HepG2 (cell line): ENCODE measurements around the gene TEKT2. TPM values are rescaled to one million over a fixed set of nuclear protein-coding genes. Genes with fewer than 3 reads are reported as not detected.
A peak's percentile ranks its signal among the peaks of the same experiment; 100 is the strongest.

ENCODE experiments used
- ATAD3A ChIP-seq: sonication (generic); formaldehyde crosslinking; IDR thresholded peaks from 2 replicates; pipeline ENCODE4 v1.4.0; 2020; ENCODE audit warnings: missing genetic modification reagents
- CBX2 ChIP-seq, 2 experiments: fragments of 200-600 bp in 1 of 2; sonication (generic); formaldehyde crosslinking in 1 of 2; IDR thresholded peaks; 2 replicates each; pipeline versions ENCODE4 v1.7.0 to v1.8.1; 2018 to 2022; ENCODE audit warnings: low read depth in 2 of 2, low read length in 1 of 2, mild to moderate bottlenecking in 1 of 2, missing genetic modification reagents in 1 of 2
- CCAR2 ChIP-seq: fragments of 200-400 bp; formaldehyde crosslinking; optimal IDR thresholded peaks from 2 replicates; pipeline ENCODE3; 2018; ENCODE audit warnings: low read depth, mild to moderate bottlenecking, low read length, moderate library complexity
- FOXA3 ChIP-seq: IDR thresholded peaks from 2 replicates; pipeline ENCODE4 v1.6.1; 2016; ENCODE audit warnings: missing genetic modification reagents, missing compliant biosample characterization
- KAT2B ChIP-seq: fragments of 150-350 bp; IDR thresholded peaks from 2 replicates; pipeline ENCODE4 v1.6.1; 2014; ENCODE audit warnings: low read depth, low read length, borderline replicate concordance
- KDM6A ChIP-seq: IDR thresholded peaks from 2 replicates; pipeline ENCODE4 v1.6.1; 2016; ENCODE audit warnings: low read depth
- MBNL3 ChIP-seq: fragments of 250-450 bp; sonication (Bioruptor Pico); conservative IDR thresholded peaks from 2 replicates; pipeline ENCODE4 v1.8.0; 2022; ENCODE audit warnings: mild to moderate bottlenecking, inconsistent platforms
- NR2C2 ChIP-seq: sonication (generic); formaldehyde crosslinking; IDR thresholded peaks from 2 replicates; pipeline ENCODE4 v1.4.0; 2020; ENCODE audit warnings: missing genetic modification reagents, mild to moderate bottlenecking, moderate library complexity, borderline replicate concordance
- SMARCE1 ChIP-seq: fragments of 450-650 bp; IDR thresholded peaks from 2 replicates; pipeline ENCODE4 v1.6.1; 2017; ENCODE audit warnings: borderline replicate concordance
- SNAI1 ChIP-seq: sonication (generic); formaldehyde crosslinking; IDR thresholded peaks from 2 replicates; pipeline ENCODE4 v1.5.0; 2020; ENCODE audit warnings: mild to moderate bottlenecking, missing genetic modification reagents, borderline replicate concordance
- WIZ ChIP-seq: sonication (generic); formaldehyde crosslinking; IDR thresholded peaks from 2 replicates; pipeline ENCODE4 v1.5.1; 2020; ENCODE audit warnings: mild to moderate bottlenecking, missing genetic modification reagents
- ZC3H4 ChIP-seq: sonication (generic); formaldehyde crosslinking; IDR thresholded peaks from 2 replicates; pipeline ENCODE4 v1.4.0; 2020; ENCODE audit warnings: missing genetic modification reagents, borderline replicate concordance
- ZNF124 ChIP-seq: sonication (generic); formaldehyde crosslinking; IDR thresholded peaks from 2 replicates; pipeline ENCODE4 v1.4.0; 2020; ENCODE audit warnings: missing genetic modification reagents
- ZNF24 ChIP-seq: fragments of 450-650 bp; IDR thresholded peaks from 2 replicates; pipeline ENCODE4 v1.6.1; 2017; ENCODE audit warnings: antibody characterized with exemption, mild to moderate bottlenecking
- ZNF451 ChIP-seq: sonication (generic); formaldehyde crosslinking; IDR thresholded peaks from 2 replicates; pipeline ENCODE4 v1.5.0; 2020; ENCODE audit warnings: mild to moderate bottlenecking, missing genetic modification reagents
- ZNF558 ChIP-seq: sonication (generic); formaldehyde crosslinking; IDR thresholded peaks from 2 replicates; pipeline ENCODE4 v1.9.0; 2022; ENCODE audit warnings: mild to moderate bottlenecking, missing genetic modification reagents, borderline replicate concordance
- ZNF572 ChIP-seq: sonication (generic); formaldehyde crosslinking; IDR thresholded peaks from 2 replicates; pipeline ENCODE4 v1.5.1; 2020; ENCODE audit warnings: mild to moderate bottlenecking, missing genetic modification reagents
- ZNF589 ChIP-seq: sonication (generic); formaldehyde crosslinking; conservative IDR thresholded peaks from 2 replicates; pipeline ENCODE4 v1.8.0; 2022; ENCODE audit warnings: mild to moderate bottlenecking, moderate library complexity, missing genetic modification reagents
- ZNF747 ChIP-seq: sonication (generic); formaldehyde crosslinking; IDR thresholded peaks from 2 replicates; pipeline ENCODE4 v1.8.1; 2023; ENCODE audit warnings: missing genetic modification reagents, mild to moderate bottlenecking, borderline replicate concordance
- ZNF770 ChIP-seq: sonication (generic); formaldehyde crosslinking; IDR thresholded peaks from 2 replicates; pipeline ENCODE4 v1.5.0; 2020; ENCODE audit warnings: mild to moderate bottlenecking, missing genetic modification reagents
- ZNF772 ChIP-seq: sonication (generic); formaldehyde crosslinking; IDR thresholded peaks from 2 replicates; pipeline ENCODE4 v1.5.0; 2020; ENCODE audit warnings: mild to moderate bottlenecking, missing genetic modification reagents
- ZNF790 ChIP-seq: sonication (generic); formaldehyde crosslinking; IDR thresholded peaks from 2 replicates; pipeline ENCODE4 v1.8.0; 2022; ENCODE audit warnings: missing genetic modification reagents, mild to moderate bottlenecking, borderline replicate concordance
- ZNF816 ChIP-seq: sonication (generic); formaldehyde crosslinking; IDR thresholded peaks from 2 replicates; pipeline ENCODE4 v1.8.0; 2022; ENCODE audit warnings: missing genetic modification reagents, mild to moderate bottlenecking, borderline replicate concordance
- ZNF891 ChIP-seq: sonication (generic); formaldehyde crosslinking; IDR thresholded peaks from 2 replicates; pipeline ENCODE4 v1.5.0; 2020; ENCODE audit warnings: mild to moderate bottlenecking, missing genetic modification reagents
- ZSCAN21 ChIP-seq: sonication (generic); formaldehyde crosslinking; IDR thresholded peaks from 2 replicates; pipeline ENCODE4 v1.8.0; 2022; ENCODE audit warnings: mild to moderate bottlenecking, missing genetic modification reagents, moderate library complexity, borderline replicate concordance
- polyA plus RNA-seq, 8 experiments: library from polyadenylated mRNA; depleted of rRNA in 3 of 8; stranded (reverse) in 7 of 8; unstranded in 1 of 8; fragments of >200 nt; fragmentation: Illumina TruSeq in 4 of 8; extraction: Trizol in 4 of 8; gene quantifications; 2 replicates each; pipeline versions ENCODE4 v1.2.1 to v1.2.3, GENCODE V29; 2011 to 2016; ENCODE audit warnings: low read depth in 4 of 8, missing spikeins in 1 of 8, mixed read lengths in 1 of 8; ENCODE audit not compliant: insufficient read depth in 1 of 8
- total RNA-seq, 5 experiments: library from RNA; depleted of rRNA; stranded (reverse); fragments of >200 nt; fragmentation: Illumina TruSeq; extraction: Trizol; gene quantifications; 2 replicates each; pipeline ENCODE4 v1.2.3, GENCODE V29; 2016; ENCODE audit warnings: low read depth in 1 of 5
- TF ChIP-seq, protein P1 (sequence below): sonication (generic); formaldehyde crosslinking; IDR thresholded peaks from 2 replicates; pipeline ENCODE4 v1.4.0; 2020; ENCODE audit warnings: missing genetic modification reagents, borderline replicate concordance
- TF ChIP-seq, protein P2 (sequence below): sonication (generic); formaldehyde crosslinking; IDR thresholded peaks from 2 replicates; pipeline ENCODE4 v1.4.0; 2020; ENCODE audit warnings: mild to moderate bottlenecking, missing genetic modification reagents

TEKT2 gene
- total and polyA plus RNA-seq, 2 of the 13 experiments (the other 11 are each of a cell fraction or from before 2014, with no cell fraction given), result 0.31 to 0.38 TPM

GRCh38 chr1:36088577-36089392, 4.9 kb downstream of the TEKT2 start, which contains the start of gene ADPRS (continued):
- TF ChIP-seq, protein P1, sequence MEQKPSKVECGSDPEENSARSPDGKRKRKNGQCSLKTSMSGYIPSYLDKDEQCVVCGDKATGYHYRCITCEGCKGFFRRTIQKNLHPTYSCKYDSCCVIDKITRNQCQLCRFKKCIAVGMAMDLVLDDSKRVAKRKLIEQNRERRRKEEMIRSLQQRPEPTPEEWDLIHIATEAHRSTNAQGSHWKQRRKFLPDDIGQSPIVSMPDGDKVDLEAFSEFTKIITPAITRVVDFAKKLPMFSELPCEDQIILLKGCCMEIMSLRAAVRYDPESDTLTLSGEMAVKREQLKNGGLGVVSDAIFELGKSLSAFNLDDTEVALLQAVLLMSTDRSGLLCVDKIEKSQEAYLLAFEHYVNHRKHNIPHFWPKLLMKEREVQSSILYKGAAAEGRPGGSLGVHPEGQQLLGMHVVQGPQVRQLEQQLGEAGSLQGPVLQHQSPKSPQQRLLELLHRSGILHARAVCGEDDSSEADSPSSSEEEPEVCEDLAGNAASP (CRISPR knock-in tag), result peak; percentile 76; the same call in 1 of the 2 replicates
- peak; percentile 67; the same call in 1 of the 2 replicates for TF ChIP-seq ZNF451 (CRISPR knock-in tag)
- no peak for TF ChIP-seq KAT2B
- TF ChIP-seq CCAR2, result no peak
- peak; percentile 97 for TF ChIP-seq ZNF770
- peak; percentile 66; the same call in 1 of the 2 replicates for TF ChIP-seq ZNF124 (CRISPR knock-in tag)
- no peak; the same call in none of the 2 replicates for TF ChIP-seq ZNF572 (CRISPR knock-in tag)
- TF ChIP-seq CBX2 (IDR thresholded peaks at IDR 0.05; ENCODE audit: low read depth, low read length), result no peak
- TF ChIP-seq CBX2 (CRISPR knock-in tag; IDR thresholded peaks at IDR 0.05; ENCODE audit: low read depth), result no peak
- no peak; the same call in 1 of the 2 replicates for TF ChIP-seq WIZ (CRISPR knock-in tag)
- TF ChIP-seq NR2C2 (CRISPR knock-in tag), result peak; percentile 79
- 0 out of 2 replicates have a peak, but pooled peaks have one; percentile 68 for TF ChIP-seq ZNF589
- TF ChIP-seq ZNF790 (CRISPR knock-in tag), result peak; percentile 95; the same call in 1 of the 2 replicates
- TF ChIP-seq KDM6A, result no peak
- peak; percentile 37; the same call in 1 of the 2 replicates for TF ChIP-seq ZNF891 (CRISPR knock-in tag)
- TF ChIP-seq ZNF772 (CRISPR knock-in tag), result peak; percentile 89
- TF ChIP-seq ZNF747 (CRISPR knock-in tag), result no peak; the same call in 1 of the 2 replicates
- no peak for TF ChIP-seq ATAD3A (CRISPR knock-in tag)
- TF ChIP-seq, protein P2, sequence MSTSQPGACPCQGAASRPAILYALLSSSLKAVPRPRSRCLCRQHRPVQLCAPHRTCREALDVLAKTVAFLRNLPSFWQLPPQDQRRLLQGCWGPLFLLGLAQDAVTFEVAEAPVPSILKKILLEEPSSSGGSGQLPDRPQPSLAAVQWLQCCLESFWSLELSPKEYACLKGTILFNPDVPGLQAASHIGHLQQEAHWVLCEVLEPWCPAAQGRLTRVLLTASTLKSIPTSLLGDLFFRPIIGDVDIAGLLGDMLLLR (CRISPR knock-in tag), result peak; percentile 66; the same call in 1 of the 2 replicates
- TF ChIP-seq MBNL3 (CRISPR knock-in tag), result no peak
- TF ChIP-seq SMARCE1, result no peak
- TF ChIP-seq ZC3H4 (CRISPR knock-in tag), result no peak
- TF ChIP-seq ZNF24, result no peak
- TF ChIP-seq ZSCAN21 (CRISPR knock-in tag), result no peak
- TF ChIP-seq ZNF816 (CRISPR knock-in tag), result peak; percentile 84
- no peak for TF ChIP-seq SNAI1
- TF ChIP-seq FOXA3, result peak; percentile 73
- TF ChIP-seq ZNF558, result peak; percentile 57; the same call in 1 of the 2 replicates
